GM18499 (cell line): ENCODE data around the gene ZFYVE19.

Source experiments
- ATAC-seq: cut with Tn5 transposase; IDR thresholded peaks from one replicate; pipeline ENCODE4 v1.9.1; 2021; ENCODE audit warnings: moderate number of reproducible peaks; ENCODE audit not compliant: insufficient read depth, unreplicated experiment

Gene ZFYVE19

DNA sequence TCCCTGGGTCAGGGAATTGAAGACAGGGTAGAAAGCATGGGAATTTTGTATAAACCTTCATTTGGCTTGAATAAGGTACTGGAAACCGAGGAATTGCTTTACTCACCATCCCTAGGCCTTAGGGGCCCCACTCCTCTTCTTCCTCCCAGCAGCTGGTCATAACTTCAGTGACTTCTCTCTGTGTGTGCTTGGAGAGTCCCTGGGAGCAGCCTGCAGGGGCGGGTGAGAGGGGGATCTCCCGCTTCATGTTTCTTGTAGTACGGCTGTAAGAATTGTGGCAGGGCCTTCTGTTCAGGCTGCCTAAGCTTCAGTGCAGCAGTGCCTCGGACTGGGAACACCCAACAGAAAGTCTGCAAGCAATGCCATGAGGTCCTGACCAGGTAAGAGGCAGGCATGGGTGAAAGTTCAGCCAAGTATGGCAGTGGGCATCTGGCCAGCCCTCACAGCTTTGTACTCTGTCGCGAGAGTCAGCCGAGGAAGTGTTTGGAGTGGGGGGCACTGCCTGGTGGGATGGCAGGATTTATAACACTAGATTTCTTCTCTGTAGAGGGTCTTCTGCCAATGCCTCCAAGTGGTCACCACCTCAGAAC is 2.1 kb downstream of the ZFYVE19 start:
- ATAC-seq: no peak

DNA sequence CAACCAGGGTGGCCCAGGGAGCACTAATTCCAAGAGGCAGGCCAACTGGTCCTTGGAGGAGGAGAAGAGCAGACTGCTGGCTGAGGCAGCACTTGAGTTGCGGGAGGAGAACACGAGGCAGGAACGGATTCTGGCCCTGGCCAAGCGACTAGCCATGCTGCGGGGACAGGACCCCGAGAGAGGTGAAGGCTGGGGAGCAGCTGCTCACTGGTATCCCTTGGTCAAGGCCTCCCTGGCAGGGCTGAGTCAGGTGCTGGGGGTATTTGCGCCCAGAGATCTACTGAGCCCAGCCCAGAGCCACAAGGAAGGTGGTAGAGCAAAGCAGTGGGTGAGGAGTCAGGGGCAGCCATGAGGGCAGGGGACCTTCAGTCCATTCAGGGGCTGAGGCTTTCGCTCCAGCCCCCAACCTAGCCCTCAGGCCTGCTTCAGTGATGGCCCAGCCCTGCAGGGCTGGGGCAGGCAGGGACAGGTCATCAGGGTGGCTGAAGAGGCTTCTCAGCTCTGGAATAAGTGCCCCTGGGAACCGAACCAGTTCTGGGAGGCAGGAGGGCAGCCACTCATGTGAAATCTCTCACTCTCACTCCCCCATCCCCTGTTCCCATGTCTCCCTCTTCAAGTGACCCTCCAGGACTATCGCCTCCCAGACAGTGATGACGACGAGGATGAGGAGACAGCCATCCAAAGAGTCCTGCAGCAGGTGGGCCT is 6.0 kb downstream of the ZFYVE19 start:
- no peak for ATAC-seq

DNA sequence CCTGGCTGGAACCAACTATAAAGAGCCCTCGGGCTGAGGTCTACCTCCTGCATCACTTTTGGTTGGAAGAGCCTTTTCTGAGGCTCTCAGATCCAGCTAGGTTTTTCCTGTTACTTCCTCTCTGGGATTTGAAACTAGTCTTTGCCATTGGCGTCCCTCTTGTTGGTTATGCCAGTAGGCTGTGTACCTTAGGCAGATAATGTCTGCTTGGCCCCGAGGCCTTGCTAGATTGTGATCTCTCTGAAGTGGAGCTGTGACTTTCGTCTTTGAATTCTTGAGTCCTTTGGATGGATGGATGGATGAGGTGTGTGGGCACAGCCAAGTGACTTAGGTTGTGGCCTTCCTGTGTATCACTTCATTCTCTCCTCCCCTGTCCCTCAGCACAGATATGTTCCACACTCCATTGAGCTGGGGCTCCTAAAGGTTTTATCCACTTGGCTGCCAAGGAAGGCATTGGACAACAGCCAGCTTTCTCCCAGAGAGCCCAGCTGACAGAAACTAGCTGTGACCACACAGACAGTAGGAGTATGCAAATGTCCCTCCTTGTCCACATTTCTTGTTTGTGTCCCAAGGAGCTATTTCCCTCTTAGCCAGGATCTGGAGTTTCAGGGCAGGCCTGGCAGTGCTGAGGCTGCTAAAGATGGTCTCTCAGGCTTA is 8.3 kb downstream of the ZFYVE19 start:
- no peak for ATAC-seq

- ATAC-seq: no peak
Observed at GRCh38 chr15:40819048-40819447, 12.2 kb downstream of the ZFYVE19 start.

- no peak for ATAC-seq
Observed at GRCh38 chr15:40821195-40821594, 14.3 kb downstream of the ZFYVE19 start.

GRCh38 chr15:40823572-40824343 is 16.9 kb downstream of the ZFYVE19 start:
- ATAC-seq: no peak

- no peak for ATAC-seq
Observed at GRCh38 chr15:40825661-40826422, 19.0 kb downstream of the ZFYVE19 start.

DNA sequence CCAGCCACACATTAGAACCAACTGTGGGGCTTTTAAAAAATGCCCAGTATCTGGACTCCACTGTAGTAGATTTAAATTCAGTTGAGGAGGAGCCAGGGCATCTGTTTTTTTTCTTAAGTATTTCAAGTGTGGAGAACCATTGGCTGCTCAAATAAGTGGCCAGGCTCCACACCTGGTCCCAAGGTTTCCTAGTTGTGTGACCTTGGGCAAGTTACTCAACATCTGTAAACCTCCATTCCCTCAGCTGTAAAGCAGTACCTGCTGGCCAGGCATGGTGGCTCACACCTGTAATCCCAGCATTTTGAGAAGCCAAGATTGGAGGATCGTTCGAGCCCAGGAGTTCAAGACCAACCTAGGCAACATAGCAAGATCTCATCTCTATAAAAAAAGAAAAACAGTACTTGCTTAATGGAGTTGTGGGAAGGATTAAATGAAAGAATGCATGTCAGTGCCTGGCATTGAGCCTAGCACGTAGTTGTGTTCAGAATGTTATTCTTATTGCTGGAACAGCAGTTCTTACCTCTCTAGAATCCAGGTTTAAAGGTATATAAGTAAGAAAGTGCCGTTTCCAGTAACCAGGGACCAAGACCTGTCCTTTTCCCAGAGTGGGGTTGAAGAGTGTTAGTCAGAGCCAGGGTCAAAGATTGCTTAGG is 19.7 kb downstream of the ZFYVE19 start:
- ATAC-seq: no peak

DNA sequence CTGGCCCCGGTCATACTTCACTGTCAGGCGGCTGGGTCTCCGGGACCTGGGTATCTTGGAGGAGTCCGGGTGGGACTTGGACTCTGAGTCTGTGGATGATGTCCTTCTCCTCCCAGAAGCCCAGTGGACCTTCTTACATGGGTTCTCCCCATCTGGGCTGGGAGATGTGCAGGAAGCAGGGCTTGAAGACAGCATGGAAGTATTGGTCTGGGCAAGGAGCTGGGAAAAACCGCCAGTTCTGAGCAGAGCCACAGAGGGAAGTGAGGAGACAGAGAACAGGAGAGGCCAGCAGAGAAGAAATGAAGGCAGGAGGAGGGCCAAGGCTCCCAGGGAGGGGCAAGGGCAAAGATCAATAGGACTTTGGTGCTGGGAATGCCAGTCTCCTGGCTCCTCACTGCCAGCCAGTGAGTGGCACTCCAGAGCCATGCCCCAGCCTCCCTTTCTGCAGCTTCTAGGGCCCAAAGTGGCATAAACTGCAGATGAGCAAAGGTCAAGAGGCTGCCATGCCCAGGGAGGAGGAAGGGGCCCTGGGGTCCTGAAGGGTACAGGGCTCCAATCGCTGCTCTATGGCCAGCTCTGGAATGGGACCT is 21.7 kb downstream of the ZFYVE19 start, which contains the start of gene PPP1R14D:
TSS of gene PPP1R14D (minus strand) at position 262 of the 590 bp plus-strand sequence. CDS start at position 195, 67 bp downstream.
- ATAC-seq: no peak

GRCh38 chr15:40829115-40829514 is 22.2 kb downstream of the ZFYVE19 start:
- ATAC-seq: no peak

GRCh38 chr15:40830884-40831283 is 24.0 kb downstream of the ZFYVE19 start:
- no peak for ATAC-seq

- no peak for ATAC-seq
Observed at GRCh38 chr15:40831861-40832260, 25.0 kb downstream of the ZFYVE19 start.

GRCh38 chr15:40832903-40833302 is 26.0 kb downstream of the ZFYVE19 start:
- ATAC-seq: no peak

DNA sequence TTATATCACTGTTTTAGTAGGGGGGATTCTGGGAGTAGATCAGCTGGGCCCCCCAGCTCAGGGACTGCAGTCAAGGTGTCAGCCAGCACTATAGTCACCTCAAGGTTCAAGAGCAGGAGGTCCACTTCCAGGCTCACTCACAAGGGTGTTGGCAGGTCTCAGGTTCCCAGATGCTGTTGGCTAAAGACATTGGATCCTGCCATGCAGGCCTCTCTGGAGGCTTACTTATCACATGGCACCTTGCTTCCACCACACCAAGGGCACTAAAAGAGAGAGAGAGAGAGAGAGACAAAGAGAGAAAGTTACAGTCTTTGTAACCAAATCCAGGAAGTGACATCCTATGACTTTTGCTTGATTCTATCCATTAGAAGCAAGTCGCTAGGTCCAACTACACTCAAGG is 29.1 kb downstream of the ZFYVE19 start:
- ATAC-seq: no peak

DNA sequence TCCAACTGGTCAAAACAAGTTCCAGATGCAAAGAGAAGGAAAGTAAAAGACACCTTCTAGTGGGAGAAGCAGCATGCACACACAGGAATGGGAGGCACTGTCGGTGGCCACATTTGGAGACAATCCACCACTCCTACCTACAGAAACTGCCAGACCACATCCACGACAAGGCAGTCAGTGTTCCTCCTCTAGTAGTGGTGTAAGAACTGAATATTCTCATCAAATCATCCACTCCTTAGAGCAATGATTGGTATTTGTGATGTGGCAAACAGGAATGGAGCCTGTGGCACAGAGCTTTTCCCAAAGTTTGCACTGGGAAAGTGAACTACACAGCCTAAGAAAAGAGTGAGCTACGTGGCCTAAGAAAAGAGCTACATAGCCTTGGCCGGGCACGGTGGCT is 31.9 kb downstream of the ZFYVE19 start:
- no peak for ATAC-seq

- ATAC-seq: no peak
Observed at GRCh38 chr15:40841741-40842140, 34.9 kb downstream of the ZFYVE19 start.

DNA sequence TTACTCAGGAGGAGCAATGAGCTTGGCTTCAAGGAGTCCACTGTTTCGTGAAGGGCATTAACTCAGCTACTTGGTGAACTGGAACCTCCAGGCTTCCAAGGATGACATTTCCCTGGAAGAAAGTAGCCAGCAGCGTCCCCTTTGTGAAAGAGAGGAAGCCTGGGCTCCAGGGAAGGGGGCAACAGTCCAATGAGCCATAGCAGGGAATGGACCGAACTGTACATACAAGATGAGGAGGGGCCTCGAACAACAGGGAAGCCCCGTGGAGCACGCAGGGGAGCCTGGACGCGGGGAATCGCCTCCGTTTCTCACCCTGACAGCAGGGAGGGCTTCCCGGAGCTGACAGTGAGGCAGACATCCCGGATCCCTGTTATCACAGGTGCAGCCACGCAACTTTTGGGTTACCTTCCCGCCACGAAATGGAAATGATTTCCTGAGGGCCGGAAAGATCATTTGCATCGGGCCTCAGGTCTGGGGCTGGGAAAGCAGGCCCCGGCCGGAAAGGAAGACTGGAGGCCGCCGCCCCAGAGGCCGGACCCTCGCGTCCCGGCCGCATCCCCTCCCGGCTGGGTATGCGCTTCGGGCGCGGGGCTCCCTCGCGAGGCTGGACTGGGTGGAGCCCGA is 36.5 kb downstream of the ZFYVE19 start:
- ATAC-seq: no peak

DNA sequence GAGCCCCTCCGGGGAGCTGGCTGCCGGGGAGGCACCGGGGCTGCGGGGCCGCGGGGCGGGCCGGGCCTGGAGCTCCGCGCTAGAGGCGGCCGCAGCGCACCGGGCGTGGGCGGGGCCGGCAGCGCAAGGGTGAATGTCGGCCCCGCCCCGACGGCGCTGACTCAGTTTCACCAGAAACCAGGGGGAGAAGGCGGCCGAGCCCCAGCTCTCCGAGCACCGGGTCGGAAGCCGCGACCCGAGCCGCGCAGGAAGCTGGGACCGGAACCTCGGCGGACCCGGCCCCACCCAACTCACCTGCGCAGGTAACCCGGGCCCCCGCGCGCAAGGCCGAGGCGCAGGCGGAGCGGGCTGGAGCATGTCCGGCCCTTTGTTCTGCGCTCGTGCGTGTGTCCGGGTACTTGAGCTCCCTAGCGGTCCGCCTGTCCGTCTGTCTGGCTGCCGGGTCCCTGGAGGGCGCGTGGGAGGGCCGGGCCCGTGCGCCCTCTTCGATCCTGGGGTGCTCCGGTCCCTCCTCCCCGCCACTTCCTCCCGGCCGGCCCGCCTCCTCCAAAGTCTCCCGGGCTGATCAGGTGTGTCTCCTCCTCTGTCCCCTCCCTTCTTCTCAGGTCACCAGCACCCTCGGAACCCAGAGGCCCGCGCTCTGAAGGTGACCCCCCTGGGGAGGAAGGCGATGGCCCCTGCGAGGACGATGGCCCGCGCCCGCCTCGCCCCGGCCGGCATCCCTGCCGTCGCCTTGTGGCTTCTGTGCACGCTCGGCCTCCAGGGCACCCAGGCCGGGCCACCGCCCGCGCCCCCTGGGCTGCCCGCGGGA is 37.2 kb downstream of the ZFYVE19 start, which contains the start of gene SPINT1:
TSS of gene SPINT1 (plus strand) at position 164 of the 811 bp plus-strand sequence. CDS start at position 671, 507 bp downstream.
- ATAC-seq: no peak
